Activated CD4-positive, CD25-positive, alpha-beta regulatory T cell treated with anti-CD3 and anti-CD28 coated beads, Interleukin-2, amount 50 U/mL, for 72 hours (primary cell): ENCODE results near the gene GNAI1.

Source experiments
- DNase-seq: peaks from one replicate; pipeline ENCODE4 v3.0.0; 2021

Gene GNAI1

DNA sequence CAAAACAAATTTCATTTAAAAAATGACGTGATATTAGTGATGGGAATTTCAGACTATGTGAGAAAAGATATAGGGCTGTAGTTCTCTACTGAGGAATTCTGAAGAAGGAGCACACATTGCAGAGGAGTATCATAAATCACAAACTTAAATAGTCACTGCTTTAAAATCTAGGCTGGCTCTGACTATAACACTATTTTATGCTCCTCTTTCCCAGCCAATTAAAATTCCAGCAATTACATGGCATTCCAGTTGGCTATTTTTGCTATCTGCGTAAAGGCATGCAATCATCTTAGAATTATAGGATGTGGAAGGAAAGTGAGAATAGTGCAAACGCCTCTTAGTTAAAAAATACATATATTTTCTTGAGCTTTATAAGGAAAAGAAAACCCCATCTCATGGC lies 123.1 kb downstream of the GNAI1 start:
- DNase-seq, result no peak

DNA sequence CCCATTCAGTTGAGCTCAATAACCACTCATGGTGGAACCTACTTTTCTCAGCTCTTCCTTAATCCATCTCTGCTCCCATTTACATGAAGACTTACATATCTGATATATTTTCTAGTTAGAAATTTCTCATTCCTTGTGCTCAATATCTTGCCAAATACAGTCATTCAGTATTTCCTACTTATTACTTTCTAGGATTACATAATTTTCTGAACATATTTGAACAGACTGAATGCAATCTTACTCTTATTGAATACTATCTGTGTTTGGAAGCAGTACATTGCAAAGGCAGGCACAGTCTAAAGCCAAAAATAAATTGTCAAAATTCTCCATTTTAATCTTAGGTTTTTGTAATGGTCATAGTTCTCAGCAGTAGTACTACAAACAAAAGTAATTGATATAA lies 126.0 kb downstream of the GNAI1 start:
- no peak for DNase-seq

DNA sequence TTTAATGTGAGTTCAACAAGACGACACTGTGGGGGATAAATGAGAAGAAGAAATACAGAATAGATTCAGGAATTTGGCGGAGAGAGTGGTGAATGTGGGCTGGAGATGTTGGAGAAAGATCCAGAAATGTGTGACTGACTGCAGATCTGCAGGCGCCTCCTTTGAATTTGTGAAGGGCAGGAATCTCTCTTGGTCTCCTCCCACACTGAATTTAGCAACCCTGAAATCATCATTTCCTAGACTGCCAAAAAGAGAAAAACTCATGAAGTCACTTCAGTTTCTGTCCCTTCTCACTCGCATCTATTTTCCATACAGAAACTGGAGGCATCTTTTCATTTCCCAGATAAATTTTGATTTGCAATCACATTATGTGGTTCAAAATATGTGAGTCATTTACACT lies 128.7 kb downstream of the GNAI1 start:
- DNase-seq, result no peak

DNA sequence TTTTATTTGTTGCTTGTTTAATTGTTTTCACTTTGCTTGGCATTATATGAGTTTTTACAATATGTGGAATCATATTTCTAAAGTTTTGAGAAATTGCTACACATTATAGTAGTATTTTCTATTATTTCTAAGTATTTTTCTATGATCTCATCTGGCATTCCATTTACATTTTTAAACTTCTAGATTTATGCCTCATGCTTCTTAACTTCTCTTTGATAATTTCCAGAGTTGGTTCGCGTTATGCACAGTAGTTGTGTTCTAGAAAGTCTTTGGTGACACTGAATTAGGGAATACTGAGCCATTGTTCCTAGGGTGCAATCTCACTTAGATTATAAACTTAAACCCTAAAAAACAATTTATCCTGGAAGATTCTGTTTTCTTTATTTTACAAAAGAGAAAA lies 129.2 kb downstream of the GNAI1 start:
- DNase-seq, result no peak

DNA sequence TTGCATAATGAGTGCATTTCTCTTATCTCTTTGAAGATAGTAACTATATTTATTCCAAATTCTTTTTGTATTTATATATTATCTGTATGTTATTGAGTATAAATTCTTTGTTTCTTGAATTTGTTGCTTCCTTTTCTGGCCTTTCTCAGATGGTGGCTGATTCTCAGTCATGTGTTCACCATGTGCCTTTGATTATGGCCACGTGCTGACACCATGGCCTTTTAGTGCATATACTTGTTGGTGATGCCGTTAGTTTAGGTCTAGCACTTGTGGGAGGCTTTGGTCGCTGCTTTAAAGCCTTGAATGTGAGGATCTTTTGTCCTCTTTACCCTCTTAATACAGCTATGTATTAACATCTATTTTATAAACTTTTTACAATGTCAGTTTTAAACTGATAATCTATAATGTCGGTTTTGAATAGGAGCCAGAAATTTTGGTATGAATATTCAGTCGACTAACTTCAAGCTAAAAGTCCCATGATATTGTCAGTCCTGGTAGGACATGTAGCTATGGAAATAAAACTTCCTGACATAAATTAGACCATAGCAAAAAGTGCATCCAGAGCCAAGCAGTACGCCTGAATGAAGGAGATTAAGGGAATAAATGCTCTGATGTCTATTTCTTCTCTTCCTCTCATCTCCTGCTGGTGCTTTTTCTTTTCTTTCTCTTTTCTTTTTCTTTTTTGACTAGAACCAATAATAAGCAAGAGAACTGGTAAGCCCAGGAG lies 130.3 kb downstream of the GNAI1 start:
- no peak for DNase-seq

DNA sequence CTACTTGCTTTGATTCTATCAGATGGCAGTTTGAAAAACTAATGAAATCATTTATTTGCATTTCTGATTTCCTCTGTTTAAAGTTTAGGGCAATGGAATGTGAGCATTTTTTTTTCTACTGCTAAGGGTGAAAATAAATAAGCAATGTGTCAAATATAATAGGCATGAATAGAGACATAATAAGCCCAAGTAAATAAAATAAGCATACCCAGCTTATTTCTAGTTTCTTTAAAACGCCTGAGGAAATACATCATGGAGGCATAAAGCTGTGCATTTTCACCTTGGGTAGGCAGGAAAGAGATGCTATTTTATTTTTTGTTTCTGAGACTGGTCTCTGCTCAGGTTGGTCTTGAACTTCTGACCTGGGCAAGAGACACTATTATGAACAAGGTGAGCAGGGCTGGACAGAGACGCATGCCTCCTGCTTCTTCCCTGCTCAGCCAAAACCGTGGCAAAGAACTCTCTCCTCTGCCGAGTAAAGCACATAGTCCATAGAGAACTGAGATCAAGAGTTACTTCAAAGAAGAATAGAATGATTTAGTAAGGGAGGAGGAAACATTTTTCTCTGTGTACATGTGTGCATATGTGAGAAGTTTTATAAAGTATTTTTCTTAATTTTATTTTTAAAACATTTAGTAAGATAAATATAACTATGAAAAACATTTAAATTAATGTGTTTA lies 138.1 kb downstream of the GNAI1 start:
- DNase-seq, result no peak

DNA sequence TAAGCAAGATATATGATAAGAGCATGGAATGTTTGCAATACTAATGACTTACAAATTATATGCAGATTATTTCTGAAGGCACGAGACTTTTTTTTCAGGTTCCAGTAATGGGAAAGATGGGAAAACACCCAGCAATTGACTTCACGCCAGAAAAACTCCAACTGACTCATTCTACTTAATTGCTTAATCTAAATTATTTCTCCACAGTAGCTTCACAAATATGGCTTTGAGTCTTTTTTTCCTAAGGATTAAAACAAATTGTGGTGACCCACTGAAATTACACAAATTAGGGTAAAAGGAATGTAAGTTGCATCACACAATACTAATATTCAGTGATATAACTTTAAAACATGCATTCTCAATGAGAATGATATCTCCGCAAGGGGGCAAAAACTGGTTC lies 138.7 kb downstream of the GNAI1 start:
- DNase-seq, result no peak

DNA sequence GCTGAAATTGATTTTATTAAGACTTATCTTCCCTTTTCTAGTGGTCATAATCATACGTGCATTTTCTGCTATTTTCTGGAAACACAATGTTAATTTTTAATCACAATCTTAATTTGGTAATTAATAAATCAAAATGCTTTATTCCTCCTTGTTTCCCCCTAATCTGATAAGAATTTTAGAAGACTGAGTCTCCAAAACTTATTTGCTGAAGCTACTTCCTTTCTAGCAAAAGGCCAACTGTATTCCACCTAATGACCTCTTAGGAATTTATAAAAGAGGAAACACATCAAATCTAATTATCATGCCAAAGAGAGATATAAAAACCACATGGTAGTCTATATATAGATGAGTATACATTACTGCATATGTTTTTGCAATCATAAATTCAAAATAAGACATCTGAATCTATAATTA lies 140.6 kb downstream of the GNAI1 start:
- DNase-seq, result no peak
